ENCODE results near the gene CCER1.

DNA sequence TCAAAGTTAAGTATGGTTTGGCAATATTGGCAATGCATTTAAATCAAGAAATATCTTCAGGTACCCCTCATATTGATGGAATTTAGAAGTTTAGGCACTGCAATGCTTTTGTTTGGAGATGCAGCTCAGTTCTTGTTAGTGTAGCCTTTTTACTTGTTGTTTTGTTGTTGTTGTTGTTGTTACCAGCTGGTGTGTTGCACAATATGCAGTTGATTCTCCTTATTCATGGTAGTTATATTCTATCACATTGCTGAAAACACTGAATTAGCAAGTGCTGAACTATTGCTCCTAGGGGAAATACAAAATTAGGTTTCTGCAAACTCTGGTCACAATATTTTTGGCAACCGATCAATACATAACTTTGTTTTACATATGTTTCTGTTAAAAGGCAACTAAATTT is 34.8 kb downstream of the CCER1 start:
- TF ChIP-seq CTCF (IDR thresholded peaks at IDR 0.05) (no peak), POLR2A (IDR thresholded peaks at IDR 0.05) (no peak)
